Gastroesophageal sphincter (tissue), 4 donors: Measurements from ENCODE around the gene PAPPA2. TPM values are rescaled to one million over a fixed set of nuclear protein-coding genes. Genes with fewer than 3 reads are reported as not detected.

Source experiments
- ATAC-seq: fragments of 150-250 bp; one replicate; pipeline ENCODE4 v1.9.1; 2016; ENCODE audit warnings: mild to moderate bottlenecking, moderate library complexity
- H3K27ac ChIP-seq, 4 donors: fragments of 200-600 bp; sonication (generic) in 3 of 4; 1 replicate in 3 of 4; 2 replicates in 1 of 4; pipeline ENCODE4 v1.5.1; 2016 to 2019
- H3K27me3 ChIP-seq: fragments of 200-600 bp; sonication (generic); one replicate; pipeline ENCODE4 v1.5.1; 2019
- H3K36me3 ChIP-seq, 2 donors: fragments of 200-600 bp; sonication (generic); one replicate each; pipeline ENCODE4 v1.5.1; 2019; ENCODE audit warnings: control low read depth in 1 of 2
- H3K4me1 ChIP-seq, 3 donors: fragments of 200-600 bp; sonication (generic); 1 replicate in 2 of 3; 2 replicates in 1 of 3; pipeline ENCODE4 v1.5.1; 2016 to 2019; ENCODE audit warnings: control low read depth in 2 of 3
- H3K4me3 ChIP-seq, 2 donors: fragments of 200-600 bp; sonication (generic); one replicate each; pipeline ENCODE4 v1.5.1; 2019; ENCODE audit warnings: mild to moderate bottlenecking in 1 of 2, moderate library complexity in 1 of 2
- H3K9me3 ChIP-seq, 3 donors: fragments of 200-600 bp; sonication (generic); one replicate each; pipeline ENCODE4 v1.5.1; 2017 to 2019; ENCODE audit warnings: control low read depth in 2 of 3
- CTCF ChIP-seq, 4 experiments: fragments of 200-600 bp in 2 of 4; fragments of 450-650 bp in 2 of 4; sonication (generic) in 1 of 4; IDR thresholded peaks; one replicate each; pipeline ENCODE4 v1.5.1; 2017 to 2019; ENCODE audit warnings: antibody characterized with exemption in 4 of 4, mild to moderate bottlenecking in 2 of 4, moderate library complexity in 2 of 4
- EP300 ChIP-seq: sonication (generic); formaldehyde crosslinking; IDR thresholded peaks from one replicate; pipeline ENCODE4 v1.6.1; 2017; ENCODE audit warnings: antibody characterized with exemption, mild to moderate bottlenecking
- POLR2A ChIP-seq, 2 donors: fragments of 450-650 bp; IDR thresholded peaks; one replicate each; pipeline ENCODE4 v1.6.1; 2017; ENCODE audit warnings: antibody characterized with exemption in 2 of 2, mild to moderate bottlenecking in 2 of 2, moderate library complexity in 1 of 2
- POLR2AphosphoS5 ChIP-seq: sonication (generic); formaldehyde crosslinking; IDR thresholded peaks from one replicate; pipeline ENCODE4 v1.6.1; 2017; ENCODE audit warnings: antibody characterized with exemption
- WGBS, 2 donors: methylation state at CpG; one replicate each; pipeline ENCODE4 v1.1.5; 2018; ENCODE audit warnings: low coverage in 1 of 2; 5-methylcytosine and 5-hydroxymethylcytosine counted together
- total RNA-seq, 4 donors: library from RNA; depleted of rRNA; stranded (reverse); fragments of >200 nt; gene quantifications; one replicate each; pipeline ENCODE4 v1.1.0, GENCODE V29; 2016

The PAPPA2 gene
- total RNA-seq, 4 donors from 2014 or later, result 0.10 to 0.54 (median 0.14) TPM

- Histone ChIP-seq H3K27me3 (no peaks in the 10 kb centered on the region), H3K4me1 (no peaks in the 10 kb centered on the region), H3K36me3 (no peaks in the 10 kb centered on the region), H3K9me3 (no peaks in the 10 kb centered on the region), H3K4me3 (no peak overlapping the region), H3K27ac (no peak overlapping the region)
- no peak for ATAC-seq
- TF ChIP-seq EP300 (no peak), POLR2AphosphoS5 (no peak), CTCF (IDR thresholded peaks at IDR 0.05) (no peak), POLR2A (IDR thresholded peaks at IDR 0.05) (no peak)
- WGBS, 2 donors, result 77 to 90% methylated on average over 2 to 4 of the region's 4 CpGs
Observed at GRCh38 chr1:176517484-176517883, 54.5 kb downstream of the PAPPA2 start.

- WGBS, 2 donors, result 75 to 92% methylated on average over 1 of the region's 1 CpG
- Histone ChIP-seq H3K4me1 (no peaks in the 10 kb centered on the region), H3K4me3 (no peak overlapping the region), H3K27me3 (no peaks in the 10 kb centered on the region), H3K27ac (no peak overlapping the region), H3K9me3 (no peaks in the 10 kb centered on the region), H3K36me3 (no peaks in the 10 kb centered on the region)
- TF ChIP-seq POLR2A (IDR thresholded peaks at IDR 0.05), result no peak
- TF ChIP-seq CTCF (IDR thresholded peaks at IDR 0.05), result no peak
- no peak for TF ChIP-seq EP300
- no peak for TF ChIP-seq POLR2AphosphoS5
- no peak for ATAC-seq
Observed at GRCh38 chr1:176521211-176521610, 58.2 kb downstream of the PAPPA2 start.

- Histone ChIP-seq H3K4me3 (no peak overlapping the region), H3K36me3 (no peaks in the 10 kb centered on the region), H3K27me3 (no peaks in the 10 kb centered on the region), H3K4me1 (no peaks in the 10 kb centered on the region), H3K9me3 (no peaks in the 10 kb centered on the region), H3K27ac (no peak overlapping the region)
- TF ChIP-seq CTCF (IDR thresholded peaks at IDR 0.05) (no peak), POLR2AphosphoS5 (no peak), EP300 (no peak), POLR2A (IDR thresholded peaks at IDR 0.05) (no peak)
- WGBS, 2 donors, result 48 to 71% methylated on average over 2 of the region's 3 CpGs
- ATAC-seq, result no peak
Observed at GRCh38 chr1:176522310-176522845, 59.4 kb downstream of the PAPPA2 start.

GRCh38 chr1:176529395-176530090 is 66.6 kb downstream of the PAPPA2 start:
- H3K36me3 ChIP-seq, result no peaks in the 10 kb centered on the region
- no peak overlapping the region for H3K4me3 ChIP-seq
- 41 to 47% methylated on average over 6 to 7 of the region's 7 CpGs for WGBS, 2 donors
- H3K4me1 ChIP-seq, result no peaks in the 10 kb centered on the region
- no peaks in the 10 kb centered on the region for H3K27me3 ChIP-seq
- no peak overlapping the region for H3K27ac ChIP-seq
- TF ChIP-seq POLR2AphosphoS5, result no peak
- TF ChIP-seq CTCF (IDR thresholded peaks at IDR 0.05), result no peak
- TF ChIP-seq EP300, result no peak
- no peak for TF ChIP-seq POLR2A (IDR thresholded peaks at IDR 0.05)
- H3K9me3 ChIP-seq, result no peaks in the 10 kb centered on the region
- no peak for ATAC-seq

GRCh38 chr1:176531036-176531435 is 68.1 kb downstream of the PAPPA2 start:
- Histone ChIP-seq H3K4me1 (no peaks in the 10 kb centered on the region), H3K9me3 (no peaks in the 10 kb centered on the region), H3K4me3 (no peak overlapping the region), H3K27ac (no peak overlapping the region), H3K27me3 (no peaks in the 10 kb centered on the region), H3K36me3 (no peaks in the 10 kb centered on the region)
- TF ChIP-seq CTCF (IDR thresholded peaks at IDR 0.05) (no peak), POLR2AphosphoS5 (no peak)
- no peak for ATAC-seq
- WGBS, 2 donors, result 94% methylated on average over 2 of the region's 2 CpGs; no CpG with 5 or more reads in 1 of the 2 donors
